Activated CD4-positive, alpha-beta memory T cell treated with anti-CD3 and anti-CD28 coated beads, Interleukin-2, amount 10 ng/mL, durations not matched to agents 7 days and 5 days (primary cell): ENCODE results near the gene NAA25. TPM values are rescaled to one million over a fixed set of nuclear protein-coding genes. Genes with fewer than 3 reads are reported as not detected.

Experiments
- CTCF ChIA-PET: fragments of 350-600 bp; sonication (Branson Sonifier 250); formaldehyde crosslinking; loops from one replicate; lab custom pipeline; 2021; ENCODE audit warnings: antibody characterized with exemption, inconsistent platforms; lab: Charles Lee
- POLR2A ChIA-PET: fragments of 350-600 bp; sonication (Branson Sonifier 250); formaldehyde crosslinking; loops from one replicate; lab custom pipeline; 2021; ENCODE audit warnings: antibody characterized with exemption; lab: Charles Lee
- DNase-seq: peaks from one replicate; pipeline ENCODE4 v3.0.0-alpha.2; 2020
- H3K27ac Mint-ChIP-seq: one replicate; pipeline ENCODE4 v1.8.0; 2021; ENCODE audit warnings: mild to moderate bottlenecking, mixed read lengths
- H3K27me3 Mint-ChIP-seq: one replicate; pipeline ENCODE4 v1.8.0; 2021; ENCODE audit warnings: mixed read lengths
- H3K36me3 Mint-ChIP-seq: one replicate; pipeline ENCODE4 v1.8.0; 2021; ENCODE audit warnings: low read depth, mixed read lengths
- H3K4me1 Mint-ChIP-seq: one replicate; pipeline ENCODE4 v1.8.0; 2021; ENCODE audit warnings: mixed read lengths
- H3K4me3 Mint-ChIP-seq: one replicate; pipeline ENCODE4 v1.8.0; 2021; ENCODE audit warnings: mild to moderate bottlenecking, mixed read lengths
- H3K9me3 Mint-ChIP-seq: one replicate; pipeline ENCODE4 v1.8.0; 2021; ENCODE audit warnings: mixed read lengths
- total RNA-seq, 2 experiments: library from RNA; stranded (reverse); gene quantifications; one replicate each; pipeline ENCODE4 v1.2.3, GENCODE V29; 2021

The NAA25 gene
- 10 to 100 TPM; 24.2 to 25.0 TPM for total RNA-seq

DNA sequence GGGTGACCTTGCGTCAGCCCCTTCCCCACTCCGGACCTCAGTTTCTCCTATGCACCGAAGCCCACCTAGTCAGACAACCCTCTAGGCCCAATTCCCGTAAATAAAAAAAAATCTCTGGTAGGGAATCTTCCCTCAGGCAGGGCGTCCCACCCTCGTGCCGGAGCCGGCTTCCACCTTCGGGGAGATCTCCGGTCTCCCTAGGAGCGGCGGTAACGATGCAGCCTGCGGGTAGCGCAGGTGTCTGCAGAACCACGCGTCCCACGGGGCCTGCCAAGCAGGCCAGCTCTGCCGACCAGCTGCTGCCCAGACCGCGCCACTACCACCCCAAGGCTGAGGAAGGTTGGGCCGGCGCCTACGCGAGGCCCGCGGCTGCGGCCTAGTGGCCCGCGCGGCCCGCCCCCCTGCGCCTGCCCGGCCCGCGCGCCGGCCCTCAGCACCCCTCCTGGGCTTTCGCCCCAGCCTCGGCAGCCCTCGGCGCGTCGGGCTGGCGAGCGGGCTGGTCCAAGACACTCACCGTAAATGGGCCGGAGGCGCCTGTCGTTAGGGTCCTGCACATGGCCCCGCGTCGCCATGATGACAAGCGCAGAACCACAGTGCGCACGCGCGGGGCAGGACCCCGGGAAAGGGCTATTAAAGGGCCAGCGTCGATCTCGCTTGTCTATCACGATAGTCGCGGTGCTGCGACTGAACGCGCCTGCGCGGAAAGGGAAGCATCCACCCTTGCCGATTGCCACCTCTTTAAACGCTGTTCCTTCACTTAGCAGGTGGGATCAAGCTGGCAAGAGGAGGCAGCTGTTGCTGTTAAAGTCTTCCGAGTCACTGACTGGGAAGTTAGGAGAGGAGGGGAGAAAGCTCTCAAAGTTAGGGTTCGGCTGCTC, at the start of gene NAA25:
Gene NAA25 (minus strand): TSS at position 582 of the 878 bp plus-strand sequence. CDS start 10 bp downstream, at position 572.
- H3K36me3 Mint-ChIP-seq, result peaks cover 22% of the 10 kb centered on the region
- no peaks in the 10 kb centered on the region for H3K27me3 Mint-ChIP-seq
- peak; percentile 90 for DNase-seq
- H3K4me3 Mint-ChIP-seq, result peak within 1 kb of the TSS; percentile 97
- H3K9me3 Mint-ChIP-seq, result no peaks in the 10 kb centered on the region
- ChIA-PET POLR2A (interaction anchor here (0.6 to 13.5 kb wide), 18 partner anchors 10 to 424 kb away, joined by 3 to 343 read pairs (median 4); partner anchors contain the start of genes ACAD10, BRAP, ERP29 and MAPKAPK5), CTCF (interaction anchor here (0.7 to 2.4 kb wide), 13 partner anchors 11 to 278 kb away, joined by 3 to 18 read pairs (median 5); partner anchors contain the start of genes ERP29, MAPKAPK5, TMEM116 and TRAFD1)
- peak within 1 kb of the TSS; percentile 99 for H3K27ac Mint-ChIP-seq
- peaks cover 46% of the 10 kb centered on the region for H3K4me1 Mint-ChIP-seq

DNA sequence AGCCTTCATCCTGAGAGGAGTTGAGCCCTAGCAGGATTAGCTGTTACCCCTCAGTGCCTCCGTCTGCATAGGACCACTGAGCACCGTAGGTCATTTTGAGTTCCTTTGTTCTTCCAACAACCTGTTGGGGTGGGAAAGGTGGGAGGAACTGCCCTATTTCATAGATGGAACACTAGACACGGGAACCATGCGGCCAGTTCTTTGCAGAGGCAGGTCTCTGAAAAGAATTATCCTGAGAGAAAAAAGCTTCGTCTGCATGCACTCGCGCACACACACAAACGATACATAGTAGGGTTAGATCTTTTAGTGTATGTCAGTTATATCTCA, 45.3 kb upstream of the NAA25 start:
- Mint-ChIP-seq H3K9me3 (peaks cover 12% of the 10 kb centered on the region), H3K36me3 (peaks cover 84% of the 10 kb centered on the region), H3K4me3 (no peak overlapping the region), H3K27ac (no peak overlapping the region), H3K27me3 (no peaks in the 10 kb centered on the region), H3K4me1 (peaks cover 27% of the 10 kb centered on the region)
- POLR2A ChIA-PET, result interaction anchor here (1.2 kb wide), 1 partner anchor 37 kb away, joined by 3 read pairs; no protein-coding TSS in a partner anchor
- no peak for DNase-seq
- CTCF ChIA-PET, result no interaction called here

DNA sequence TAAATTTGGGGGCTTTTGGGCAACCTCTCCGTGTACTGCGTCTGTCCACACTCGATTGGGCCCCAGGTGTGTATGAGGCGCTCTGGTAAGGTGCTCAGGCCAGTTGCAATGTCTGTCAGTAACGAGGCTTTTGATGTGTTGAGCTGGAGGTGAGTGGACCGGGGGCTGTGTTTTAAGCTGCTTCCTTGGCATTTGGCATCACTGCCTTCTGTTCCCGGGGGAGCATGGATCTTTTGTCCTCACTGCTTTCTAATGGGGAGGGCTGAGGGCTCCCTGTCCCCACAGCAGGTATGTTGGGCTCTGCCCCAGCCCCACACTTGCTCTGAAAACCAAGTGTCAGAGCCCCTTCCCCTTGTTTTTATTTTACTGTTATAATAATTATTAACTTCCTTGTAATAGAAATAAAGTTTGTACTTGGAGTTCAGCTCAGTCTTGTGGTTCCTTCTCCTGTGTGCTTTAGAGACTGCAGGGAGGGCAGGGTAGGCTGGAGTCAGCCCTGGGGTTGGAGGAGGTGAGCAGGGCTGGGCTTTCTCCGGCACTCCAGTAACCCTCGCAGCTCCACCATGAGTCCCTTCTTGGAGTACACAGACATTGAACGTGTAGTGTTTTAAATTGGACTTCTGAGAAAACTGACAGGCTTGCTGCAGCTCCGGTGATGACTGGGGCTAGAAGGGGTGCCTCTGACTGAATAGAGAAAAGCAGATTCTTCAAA, 44.8 kb upstream of the NAA25 start:
- ChIA-PET POLR2A (interaction anchor here (1.2 kb wide), 1 partner anchor 36 kb away, joined by 3 read pairs; no protein-coding TSS in a partner anchor), CTCF (no interaction called here)
- Mint-ChIP-seq H3K36me3 (peaks cover 84% of the 10 kb centered on the region), H3K27ac (peak overlapping the region; percentile 32), H3K27me3 (no peaks in the 10 kb centered on the region), H3K4me3 (no peak overlapping the region), H3K9me3 (peaks cover 12% of the 10 kb centered on the region), H3K4me1 (peaks cover 22% of the 10 kb centered on the region)
- DNase-seq, result no peak

DNA sequence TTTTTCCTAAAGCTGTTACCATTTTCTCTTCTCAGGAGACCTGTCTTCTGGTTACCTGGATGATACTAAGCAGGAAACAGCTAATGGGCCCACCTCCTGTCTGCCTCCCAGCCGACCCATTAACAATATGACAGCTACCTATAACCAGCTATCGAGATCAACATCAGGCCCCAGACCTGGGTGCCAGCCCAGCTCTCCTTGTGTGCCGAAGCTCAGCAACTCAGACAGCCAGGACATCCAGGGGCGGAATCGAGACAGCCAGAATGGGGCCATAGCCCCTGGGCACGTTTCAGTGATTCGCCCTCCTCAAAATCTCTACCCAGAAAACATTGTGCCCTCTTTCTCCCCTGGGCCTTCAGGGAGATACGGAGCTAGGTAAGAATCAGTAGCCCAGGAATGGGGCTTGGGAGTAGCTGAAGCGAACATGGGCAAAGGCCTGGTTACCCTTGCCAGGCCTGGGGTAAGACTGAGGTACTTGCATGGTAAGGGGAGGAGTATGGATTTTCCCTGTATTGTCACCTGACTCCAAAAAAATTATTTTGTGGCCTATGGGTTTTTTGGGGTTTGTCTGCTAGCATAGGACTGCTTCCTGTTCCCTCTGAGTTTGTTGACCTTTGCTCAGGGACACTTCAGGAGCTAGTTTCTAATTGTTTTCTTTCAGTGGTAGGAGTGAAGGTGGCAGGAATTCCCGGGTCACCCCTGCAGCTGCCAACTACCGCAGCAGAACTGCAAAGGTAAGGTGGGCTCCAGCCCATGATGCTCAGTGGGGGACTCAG, 43.4 kb upstream of the NAA25 start:
- DNase-seq, result no peak
- POLR2A ChIA-PET, result interaction anchor here (0.8 to 1.3 kb wide), 2 partner anchors 19 to 21 kb away, joined by 3 to 4 read pairs; no protein-coding TSS in a partner anchor
- no peaks in the 10 kb centered on the region for H3K27me3 Mint-ChIP-seq
- CTCF ChIA-PET, result interaction anchor here (0.6 kb wide), 1 partner anchor 45 kb away, joined by 3 read pairs; no protein-coding TSS in a partner anchor
- H3K4me3 Mint-ChIP-seq, result no peak overlapping the region
- H3K4me1 Mint-ChIP-seq, result peaks cover 9% of the 10 kb centered on the region
- H3K36me3 Mint-ChIP-seq, result peaks cover 76% of the 10 kb centered on the region
- no peak overlapping the region for H3K27ac Mint-ChIP-seq
- H3K9me3 Mint-ChIP-seq, result peaks cover 6% of the 10 kb centered on the region

DNA sequence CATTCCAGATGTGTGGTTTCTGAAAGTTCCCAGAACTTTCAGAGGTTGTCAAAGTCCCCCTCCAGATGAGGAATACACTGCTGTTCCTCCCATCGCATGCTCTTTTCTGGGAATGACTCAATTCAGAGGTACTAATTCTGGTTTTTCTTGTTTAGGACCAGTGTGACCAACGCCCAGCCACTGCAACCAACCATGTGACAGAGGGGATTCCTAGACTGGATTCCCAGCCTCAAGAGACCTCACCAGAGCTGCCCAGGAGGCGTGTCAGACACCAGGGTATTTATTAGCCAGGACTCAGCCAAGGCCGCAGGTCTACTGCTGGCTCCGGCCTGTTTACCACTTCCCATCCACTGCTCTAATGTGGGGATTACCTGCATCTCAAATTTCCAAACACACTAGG, 41.0 kb upstream of the NAA25 start:
- peaks cover 72% of the 10 kb centered on the region for H3K36me3 Mint-ChIP-seq
- POLR2A ChIA-PET, result no interaction called here
- no peaks in the 10 kb centered on the region for H3K27me3 Mint-ChIP-seq
- CTCF ChIA-PET, result no interaction called here
- no peaks in the 10 kb centered on the region for H3K9me3 Mint-ChIP-seq
- no peak overlapping the region for H3K27ac Mint-ChIP-seq
- H3K4me3 Mint-ChIP-seq, result no peak overlapping the region
- H3K4me1 Mint-ChIP-seq, result no peaks in the 10 kb centered on the region
- no peak for DNase-seq

DNA sequence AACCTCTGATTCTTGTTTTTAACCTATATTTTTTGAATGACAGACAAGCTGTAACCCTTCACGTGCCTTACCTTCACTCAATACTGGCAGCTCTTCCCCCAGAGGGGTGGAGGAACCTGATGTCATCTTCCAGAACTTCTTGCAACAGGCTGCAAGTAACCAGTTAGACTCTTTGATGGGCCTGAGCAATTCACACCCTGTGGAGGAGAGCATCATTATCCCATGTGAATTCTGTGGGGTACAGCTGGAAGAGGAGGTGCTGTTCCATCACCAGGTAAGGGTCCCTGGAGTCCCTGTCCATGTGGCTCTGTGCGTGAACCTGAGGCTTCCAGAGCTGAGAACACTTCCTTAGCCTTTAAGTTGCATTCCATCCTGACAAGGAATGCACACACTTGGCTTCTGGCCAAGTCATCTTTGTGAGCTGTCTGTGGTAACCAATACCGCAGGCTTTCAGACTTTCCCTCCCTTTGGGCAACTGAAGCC, 39.5 kb upstream of the NAA25 start:
- POLR2A ChIA-PET, result no interaction called here
- Mint-ChIP-seq H3K27ac (no peak overlapping the region), H3K36me3 (peaks cover 69% of the 10 kb centered on the region), H3K9me3 (no peaks in the 10 kb centered on the region), H3K4me3 (no peak overlapping the region), H3K4me1 (no peaks in the 10 kb centered on the region), H3K27me3 (no peaks in the 10 kb centered on the region)
- peak; percentile 1 for DNase-seq
- CTCF ChIA-PET, result interaction anchor here (0.9 kb wide), 1 partner anchor 21 kb away, joined by 3 read pairs; no protein-coding TSS in a partner anchor

DNA sequence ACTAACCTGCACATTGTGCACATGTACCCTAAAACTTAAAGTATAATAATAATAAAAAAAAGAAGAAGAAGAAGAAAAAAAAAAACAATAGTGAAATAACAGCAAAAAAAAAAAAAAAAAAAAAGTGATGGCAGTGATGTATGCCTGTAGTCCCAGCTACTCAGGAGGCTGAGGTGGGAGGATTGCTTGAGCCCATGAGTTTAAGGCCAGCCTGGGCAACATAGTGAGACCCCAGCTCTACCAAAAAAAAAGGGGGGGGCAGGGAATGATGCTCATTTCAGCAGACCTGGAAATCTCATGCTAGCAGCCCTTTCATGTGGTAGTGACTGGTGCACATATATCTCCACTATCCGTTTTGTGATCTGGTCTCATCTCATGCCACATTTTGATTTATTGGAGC, 37.5 kb upstream of the NAA25 start:
- DNase-seq, result no peak
- ChIA-PET CTCF (no interaction called here), POLR2A (interaction anchor here (1.1 kb wide), 1 partner anchor 14 kb away, joined by 4 read pairs; no protein-coding TSS in a partner anchor)
- Mint-ChIP-seq H3K27ac (no peak overlapping the region), H3K9me3 (no peaks in the 10 kb centered on the region), H3K4me1 (no peaks in the 10 kb centered on the region), H3K4me3 (no peak overlapping the region), H3K36me3 (peaks cover 67% of the 10 kb centered on the region), H3K27me3 (no peaks in the 10 kb centered on the region)

DNA sequence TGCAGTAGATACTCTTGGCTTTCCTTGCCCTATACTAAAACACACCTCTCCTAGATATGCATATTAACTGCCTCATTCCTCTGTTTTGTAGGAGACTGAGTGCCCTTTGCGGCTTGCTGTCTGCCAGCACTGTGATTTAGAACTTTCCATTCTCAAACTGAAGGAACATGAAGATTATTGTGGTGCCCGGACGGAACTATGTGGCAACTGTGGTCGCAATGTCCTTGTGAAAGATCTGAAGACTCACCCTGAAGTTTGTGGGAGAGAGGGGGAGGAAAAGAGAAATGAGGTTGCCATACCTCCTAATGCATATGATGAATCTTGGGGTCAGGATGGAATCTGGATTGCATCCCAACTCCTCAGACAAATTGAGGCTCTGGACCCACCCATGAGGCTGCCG, 32.1 kb upstream of the NAA25 start:
- CTCF ChIA-PET, result no interaction called here
- no peak for DNase-seq
- Mint-ChIP-seq H3K27ac (no peak overlapping the region), H3K4me3 (no peak overlapping the region), H3K9me3 (no peaks in the 10 kb centered on the region), H3K4me1 (no peaks in the 10 kb centered on the region), H3K27me3 (no peaks in the 10 kb centered on the region), H3K36me3 (peaks cover 61% of the 10 kb centered on the region)
- POLR2A ChIA-PET, result interaction anchor here (1.1 kb wide), 1 partner anchor 10 kb away, joined by 3 read pairs; no protein-coding TSS in a partner anchor

DNA sequence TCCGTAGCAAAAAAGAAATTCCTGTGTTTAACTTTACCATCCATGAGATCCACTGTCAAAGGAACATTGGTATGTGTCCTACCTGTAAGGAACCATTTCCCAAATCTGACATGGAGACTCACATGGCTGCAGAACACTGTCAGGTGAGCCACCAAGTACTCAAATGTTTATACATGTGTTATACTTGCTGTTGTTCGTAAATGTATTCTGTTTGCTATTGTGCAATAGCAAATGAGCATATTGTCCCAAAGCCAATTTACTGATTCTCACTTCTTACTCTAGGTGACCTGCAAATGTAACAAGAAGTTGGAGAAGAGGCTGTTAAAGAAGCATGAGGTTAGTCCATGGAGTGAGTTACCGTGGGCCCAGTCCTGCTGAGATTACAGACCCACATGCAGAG, 26.1 kb upstream of the NAA25 start:
- no peak overlapping the region for H3K4me3 Mint-ChIP-seq
- peaks cover 41% of the 10 kb centered on the region for H3K36me3 Mint-ChIP-seq
- no peaks in the 10 kb centered on the region for H3K9me3 Mint-ChIP-seq
- peaks cover 26% of the 10 kb centered on the region for H3K4me1 Mint-ChIP-seq
- CTCF ChIA-PET, result no interaction called here
- no peaks in the 10 kb centered on the region for H3K27me3 Mint-ChIP-seq
- POLR2A ChIA-PET, result no interaction called here
- DNase-seq, result no peak
- H3K27ac Mint-ChIP-seq, result no peak overlapping the region

DNA sequence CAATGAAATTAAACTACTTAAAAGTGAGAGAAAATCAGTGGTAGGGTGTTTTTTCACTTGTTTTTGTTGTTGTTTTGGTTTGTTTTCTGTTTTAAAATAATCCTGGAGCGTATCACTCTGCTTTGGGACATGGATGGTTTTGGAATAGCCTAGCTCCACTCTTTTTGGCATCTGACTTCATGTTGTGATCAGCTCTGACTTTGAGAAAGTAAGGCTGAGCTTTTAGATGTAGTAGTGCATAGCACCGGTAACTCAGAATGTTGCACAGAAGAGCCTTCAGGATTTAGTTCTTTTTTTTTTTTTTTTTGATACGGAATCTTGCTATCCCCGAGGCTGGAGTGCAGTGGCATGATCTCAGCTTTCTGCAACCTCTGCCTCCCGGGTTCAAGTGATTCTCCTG, 24.8 kb upstream of the NAA25 start:
- no peak for DNase-seq
- H3K9me3 Mint-ChIP-seq, result no peaks in the 10 kb centered on the region
- H3K36me3 Mint-ChIP-seq, result peaks cover 39% of the 10 kb centered on the region
- no peak overlapping the region for H3K27ac Mint-ChIP-seq
- POLR2A ChIA-PET, result interaction anchor here (0.9 to 13.1 kb wide), 6 partner anchors 18 to 292 kb away, joined by 3 to 343 read pairs (median 4); partner anchors contain the start of genes MAPKAPK5 and NAA25
- peaks cover 36% of the 10 kb centered on the region for H3K4me1 Mint-ChIP-seq
- CTCF ChIA-PET, result interaction anchor here (1.7 kb wide), 1 partner anchor 120 kb away, joined by 7 read pairs; the partner anchor contains the start of genes ERP29 and TMEM116
- no peak overlapping the region for H3K4me3 Mint-ChIP-seq
- H3K27me3 Mint-ChIP-seq, result no peaks in the 10 kb centered on the region

DNA sequence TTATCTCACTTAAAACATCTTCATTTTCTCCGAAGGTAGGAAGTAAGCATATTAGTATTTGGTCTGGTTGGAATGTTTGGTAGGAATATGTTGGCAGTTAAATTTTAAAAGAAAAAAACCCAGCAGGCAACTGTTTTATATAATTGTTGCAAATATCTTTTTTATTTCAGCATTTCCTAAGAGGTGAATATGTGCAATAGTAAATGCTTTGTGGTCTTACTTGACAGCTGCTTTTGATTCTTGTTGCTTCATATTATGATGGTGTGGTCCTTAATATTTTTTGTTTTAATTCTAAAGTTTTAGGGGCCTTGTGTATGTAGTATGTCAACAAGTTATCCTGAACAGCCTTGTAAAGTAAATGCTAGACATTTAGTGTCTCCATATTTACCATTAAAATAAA, 23.1 kb upstream of the NAA25 start:
- ChIA-PET CTCF (interaction anchor here (1.2 to 2.7 kb wide), 5 partner anchors 22 to 118 kb away, joined by 3 to 18 read pairs (median 6); partner anchors contain the start of genes ERP29, NAA25 and TMEM116), POLR2A (interaction anchor here (0.7 to 13.1 kb wide), 13 partner anchors 8 to 775 kb away, joined by 3 to 343 read pairs (median 5); partner anchors contain the start of genes ERP29, MAPKAPK5, NAA25 and OAS1)
- Mint-ChIP-seq H3K4me1 (peaks cover 51% of the 10 kb centered on the region), H3K36me3 (peaks cover 40% of the 10 kb centered on the region), H3K9me3 (no peaks in the 10 kb centered on the region), H3K27me3 (no peaks in the 10 kb centered on the region), H3K4me3 (peak overlapping the region; percentile 46), H3K27ac (peak overlapping the region; percentile 52)
- DNase-seq, result no peak
